Measurements from ENCODE around the gene NKAIN1.
"Not testable (repeated sequence)": the region's sequence is repeated elsewhere in the genome, so short reads cannot be mapped to it uniquely, and the experiment has no call there.

Gene NKAIN1

DNA sequence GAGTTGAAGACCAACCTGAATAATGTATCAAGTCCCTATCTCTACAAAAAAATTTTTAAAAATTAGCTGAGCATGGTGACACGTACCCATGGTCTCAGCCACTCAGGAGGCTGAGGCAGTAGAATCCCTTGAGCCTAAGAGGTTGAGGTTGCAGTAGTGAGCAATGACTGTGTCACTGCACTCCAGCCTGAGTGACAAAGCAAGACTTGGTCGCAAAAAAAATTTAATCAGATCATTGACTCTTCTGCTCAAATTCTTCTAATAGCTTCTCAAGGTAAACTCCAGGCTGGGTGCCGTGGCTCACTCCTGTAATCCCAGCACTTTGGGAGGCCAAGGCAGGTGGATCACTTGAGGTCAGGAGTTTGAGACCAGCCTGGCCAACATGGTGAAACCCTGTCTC is 88.3 kb downstream of the NKAIN1 start:
- no peak for DNase-seq

GRCh38 chr1:31148409-31148808 is 91.3 kb downstream of the NKAIN1 start:
- no peak for DNase-seq

DNA sequence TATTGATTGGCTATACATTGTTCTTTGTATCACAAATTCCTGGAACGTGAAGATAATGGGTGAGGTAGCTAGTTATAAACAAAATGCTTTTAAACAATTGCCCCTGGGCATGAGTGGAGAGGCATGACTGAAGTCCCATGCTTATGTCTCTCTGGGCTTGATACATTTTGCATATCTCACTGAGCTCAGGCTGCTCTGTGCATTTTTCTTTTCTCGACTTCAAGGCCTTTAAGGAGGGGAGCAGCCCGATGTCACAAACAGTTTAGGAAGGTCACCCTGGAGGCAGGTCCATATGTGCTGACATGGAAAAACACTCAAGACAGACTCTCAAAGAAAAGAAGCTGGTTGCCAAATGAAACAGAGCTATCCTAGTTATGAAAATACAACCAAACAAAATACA is 94.0 kb downstream of the NKAIN1 start:
- no peak for DNase-seq

GRCh38 chr1:31144442-31144841 is 95.2 kb downstream of the NKAIN1 start:
- DNase-seq: no peak

GRCh38 chr1:31143455-31143854 is 96.2 kb downstream of the NKAIN1 start:
- no peak for DNase-seq

DNA sequence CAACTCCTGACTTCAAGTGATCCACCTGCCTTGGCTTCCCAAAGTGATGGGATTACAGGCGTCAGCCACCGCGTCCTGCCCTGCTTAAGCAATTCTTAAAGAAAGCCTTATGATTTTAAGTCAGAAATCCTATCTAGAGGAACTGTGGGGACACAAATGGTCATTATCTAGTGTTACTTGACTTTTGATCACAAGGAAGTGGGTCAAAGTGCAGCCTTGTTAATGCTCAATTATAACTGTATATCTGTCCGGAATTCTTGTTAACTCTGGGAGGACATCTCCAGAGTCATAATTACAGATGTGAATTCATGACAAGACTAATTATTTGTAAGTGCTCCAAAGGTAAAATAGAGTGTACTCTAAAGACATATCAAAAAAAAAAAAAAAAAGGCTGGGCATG is 97.3 kb downstream of the NKAIN1 start:
- DNase-seq: no peak

GRCh38 chr1:31140299-31140698 is 99.4 kb downstream of the NKAIN1 start:
- DNase-seq: no peak

GRCh38 chr1:31138797-31139521 is 100.7 kb downstream of the NKAIN1 start:
- DNase-seq: not testable (repeated sequence)

GRCh38 chr1:31137873-31138272 is 101.8 kb downstream of the NKAIN1 start:
- DNase-seq: not testable (repeated sequence)

DNA sequence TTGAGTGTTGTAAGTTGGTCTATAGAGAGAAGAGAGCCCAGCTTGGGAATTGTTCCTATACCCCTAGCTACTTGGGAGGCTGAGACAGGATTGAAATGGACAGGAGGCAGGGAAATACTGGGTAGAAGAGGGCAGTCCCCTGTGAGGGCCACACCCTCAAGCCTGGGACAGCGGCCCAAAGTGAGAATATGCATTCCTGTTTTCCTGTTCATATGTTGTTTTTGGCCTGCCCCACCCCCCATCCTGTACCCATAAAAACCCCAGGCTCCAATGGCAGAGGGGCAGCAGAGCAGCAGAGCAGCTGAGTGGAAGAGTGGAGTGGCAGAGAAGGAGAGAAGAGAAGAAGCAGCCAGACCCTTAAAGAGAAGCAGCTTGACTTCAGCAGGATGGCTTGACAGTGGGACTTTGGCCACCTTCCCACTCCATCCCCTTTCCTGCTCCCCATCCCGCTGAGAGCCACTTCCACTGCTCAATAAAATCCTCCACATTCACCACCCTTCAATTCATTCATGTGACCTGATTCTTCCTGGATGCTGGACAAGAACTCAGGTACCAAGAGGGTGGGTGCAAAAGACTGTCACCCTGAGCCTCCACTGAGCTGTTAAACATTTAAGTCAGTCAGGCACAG is 103.6 kb downstream of the NKAIN1 start:
- no peak for DNase-seq

- DNase-seq: no peak
Observed at GRCh38 chr1:31133368-31133767, 106.3 kb downstream of the NKAIN1 start.
